ENCODE data around the gene KAT7.

- TF ChIP-seq EZH2 (IDR thresholded peaks at IDR 0.05; ENCODE audit: insufficient read depth, poor library complexity, severe bottlenecking): no peak
- no peak for TF ChIP-seq EZH2phosphoT487 (IDR thresholded peaks at IDR 0.05; ENCODE audit: insufficient read depth, low read depth)
Measured at GRCh38 chr17:49748223-49748622, 40.3 kb upstream of the KAT7 start.
